ENCODE data around the gene LDB2.

LDB2 gene

GRCh38 chr4:16608611-16609125, 289.8 kb downstream of the LDB2 start:
- Histone ChIP-seq H3K4me3 (ENCODE audit: low read depth, low read length, poor library complexity, severe bottlenecking) (no peak overlapping the region), H2AFZ (ENCODE audit: low read length) (no peak overlapping the region), H4K20me1 (ENCODE audit: insufficient read depth, low read length) (no peaks in the 10 kb centered on the region), H3K27ac (ENCODE audit: low read depth, low read length, poor library complexity, severe bottlenecking) (no peak overlapping the region), H3K27me3 (ENCODE audit: insufficient read depth, low read length) (no peaks in the 10 kb centered on the region), H3K9me3 (ENCODE audit: low read length) (no peaks in the 10 kb centered on the region), H3K9me2 (ENCODE audit: low read depth, low read length) (no peaks in the 10 kb centered on the region), H3K4me2 (ENCODE audit: low read length) (no peak overlapping the region), H3K36me3 (ENCODE audit: insufficient read depth, low read length) (no peaks in the 10 kb centered on the region), H3K79me2 (ENCODE audit: insufficient read depth, low read length) (no peaks in the 10 kb centered on the region), H3K9ac (ENCODE audit: low read length) (no peak overlapping the region), H3F3A (ENCODE audit: insufficient read depth, low read length) (no peaks in the 10 kb centered on the region), H3K4me1 (ENCODE audit: insufficient read depth, low read length, severe bottlenecking) (no peaks in the 10 kb centered on the region)
- no peak for TF ChIP-seq EZH2 (IDR thresholded peaks at IDR 0.05; ENCODE audit: borderline replicate concordance, low read length)
- no peak for TF ChIP-seq CTCF (IDR thresholded peaks at IDR 0.05; ENCODE audit: low read length)

- no peak overlapping the region for H3K9ac ChIP-seq (ENCODE audit: low read length)
- no peaks in the 10 kb centered on the region for H3F3A ChIP-seq (ENCODE audit: insufficient read depth, low read length)
- no peak overlapping the region for H3K4me2 ChIP-seq (ENCODE audit: low read length)
- H3K79me2 ChIP-seq (ENCODE audit: insufficient read depth, low read length), result no peaks in the 10 kb centered on the region
- H3K27ac ChIP-seq (ENCODE audit: low read depth, low read length, poor library complexity, severe bottlenecking), result no peak overlapping the region
- no peaks in the 10 kb centered on the region for H4K20me1 ChIP-seq (ENCODE audit: insufficient read depth, low read length)
- TF ChIP-seq CTCF (IDR thresholded peaks at IDR 0.05; ENCODE audit: low read length), result no peak
- no peak for TF ChIP-seq EZH2 (IDR thresholded peaks at IDR 0.05; ENCODE audit: borderline replicate concordance, low read length)
- H3K9me2 ChIP-seq (ENCODE audit: low read depth, low read length), result no peaks in the 10 kb centered on the region
- H3K36me3 ChIP-seq (ENCODE audit: insufficient read depth, low read length), result no peaks in the 10 kb centered on the region
- no peak overlapping the region for H3K4me3 ChIP-seq (ENCODE audit: low read depth, low read length, poor library complexity, severe bottlenecking)
- no peak overlapping the region for H2AFZ ChIP-seq (ENCODE audit: low read length)
- no peaks in the 10 kb centered on the region for H3K27me3 ChIP-seq (ENCODE audit: insufficient read depth, low read length)
- no peaks in the 10 kb centered on the region for H3K4me1 ChIP-seq (ENCODE audit: insufficient read depth, low read length, severe bottlenecking)
- no peaks in the 10 kb centered on the region for H3K9me3 ChIP-seq (ENCODE audit: low read length)
Observed at GRCh38 chr4:16608123-16608522, 290.3 kb downstream of the LDB2 start.

GRCh38 chr4:16607241-16608066, 291.0 kb downstream of the LDB2 start:
- Histone ChIP-seq H3K79me2 (ENCODE audit: insufficient read depth, low read length) (no peaks in the 10 kb centered on the region), H3K27ac (ENCODE audit: low read depth, low read length, poor library complexity, severe bottlenecking) (no peak overlapping the region), H3K4me2 (ENCODE audit: low read length) (no peak overlapping the region), H3K27me3 (ENCODE audit: insufficient read depth, low read length) (no peaks in the 10 kb centered on the region), H3K9me2 (ENCODE audit: low read depth, low read length) (no peaks in the 10 kb centered on the region), H4K20me1 (ENCODE audit: insufficient read depth, low read length) (no peaks in the 10 kb centered on the region), H3K9ac (ENCODE audit: low read length) (no peak overlapping the region), H3K4me1 (ENCODE audit: insufficient read depth, low read length, severe bottlenecking) (no peaks in the 10 kb centered on the region), H2AFZ (ENCODE audit: low read length) (no peak overlapping the region), H3K4me3 (ENCODE audit: low read depth, low read length, poor library complexity, severe bottlenecking) (no peak overlapping the region), H3F3A (ENCODE audit: insufficient read depth, low read length) (no peaks in the 10 kb centered on the region), H3K36me3 (ENCODE audit: insufficient read depth, low read length) (no peaks in the 10 kb centered on the region), H3K9me3 (ENCODE audit: low read length) (no peaks in the 10 kb centered on the region)
- TF ChIP-seq EZH2 (IDR thresholded peaks at IDR 0.05; ENCODE audit: borderline replicate concordance, low read length) (no peak), CTCF (IDR thresholded peaks at IDR 0.05; ENCODE audit: low read length) (no peak)

Data from OCI-LY1 (cell line).